Middle frontal gyrus (tissue), 1 donor: ENCODE data around the gene GPR65.
A peak's percentile ranks its signal among the peaks of the same experiment; 100 is the strongest.

Experiments used
- DNase-seq: peaks from one replicate; pipeline ENCODE4 v3.0.0-alpha.2; 2015; ENCODE audit warnings: low spot score; ENCODE audit errors: extremely low spot score

GPR65 gene, protein sequence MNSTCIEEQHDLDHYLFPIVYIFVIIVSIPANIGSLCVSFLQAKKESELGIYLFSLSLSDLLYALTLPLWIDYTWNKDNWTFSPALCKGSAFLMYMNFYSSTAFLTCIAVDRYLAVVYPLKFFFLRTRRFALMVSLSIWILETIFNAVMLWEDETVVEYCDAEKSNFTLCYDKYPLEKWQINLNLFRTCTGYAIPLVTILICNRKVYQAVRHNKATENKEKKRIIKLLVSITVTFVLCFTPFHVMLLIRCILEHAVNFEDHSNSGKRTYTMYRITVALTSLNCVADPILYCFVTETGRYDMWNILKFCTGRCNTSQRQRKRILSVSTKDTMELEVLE

DNA sequence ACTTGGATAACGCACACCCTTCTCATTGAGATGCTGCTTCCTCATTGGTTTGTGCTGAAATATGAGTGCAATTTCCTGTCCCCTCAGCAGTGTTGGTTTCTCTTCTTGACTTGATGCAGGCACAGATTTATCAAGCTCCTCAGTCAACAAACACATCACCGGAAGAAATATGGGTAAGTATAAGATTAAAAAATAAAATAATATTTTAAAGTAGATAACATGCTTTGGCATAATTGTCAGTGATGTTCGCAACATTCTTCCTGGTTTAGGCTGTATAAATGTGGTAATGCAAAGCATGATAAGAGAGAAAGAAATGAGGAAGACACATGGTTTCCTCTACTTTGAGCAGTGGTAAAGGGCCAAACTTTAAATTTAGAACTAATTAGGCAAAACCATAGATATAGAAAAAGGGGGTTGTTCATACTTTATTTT lies at the start of gene GPR65:
GPR65 (plus strand) TSS at position 86 of the 432 bp plus-strand sequence. CDS start 5,713 bp downstream, outside the sequence.
- no peak for DNase-seq

GRCh38 chr14:87955501-87955900 lies 49.4 kb upstream of the GPR65 start:
- DNase-seq = no peak

- DNase-seq = no peak
Observed at GRCh38 chr14:87960013-87960787, 44.7 kb upstream of the GPR65 start.

- DNase-seq = no peak
Observed at GRCh38 chr14:87961246-87961645, 43.7 kb upstream of the GPR65 start.

DNA sequence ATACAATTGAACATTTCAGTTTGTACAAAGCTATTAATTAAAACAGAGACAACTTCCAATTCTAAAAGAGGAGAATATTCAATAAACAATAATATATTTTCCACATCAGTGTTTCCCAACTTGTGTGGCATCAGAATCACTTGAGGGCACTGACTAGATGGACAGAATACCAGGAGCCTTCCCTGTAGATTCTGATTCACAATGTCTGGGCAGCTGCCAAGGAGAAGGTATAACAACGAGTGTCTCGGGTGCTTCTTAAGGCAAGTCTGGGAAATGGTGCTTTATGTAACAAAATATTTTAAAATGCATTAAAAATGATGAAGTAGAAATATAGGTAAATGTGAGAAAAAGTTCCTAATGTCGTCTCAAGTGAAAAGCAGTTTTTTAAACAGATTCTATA lies 38.1 kb upstream of the GPR65 start:
- no peak for DNase-seq

- DNase-seq = no peak
Observed at GRCh38 chr14:87967496-87967895, 37.4 kb upstream of the GPR65 start.

- no peak for DNase-seq
Observed at GRCh38 chr14:87971010-87971409, 33.9 kb upstream of the GPR65 start.

- DNase-seq = no peak
Observed at GRCh38 chr14:87975636-87976035, 29.3 kb upstream of the GPR65 start.

DNA sequence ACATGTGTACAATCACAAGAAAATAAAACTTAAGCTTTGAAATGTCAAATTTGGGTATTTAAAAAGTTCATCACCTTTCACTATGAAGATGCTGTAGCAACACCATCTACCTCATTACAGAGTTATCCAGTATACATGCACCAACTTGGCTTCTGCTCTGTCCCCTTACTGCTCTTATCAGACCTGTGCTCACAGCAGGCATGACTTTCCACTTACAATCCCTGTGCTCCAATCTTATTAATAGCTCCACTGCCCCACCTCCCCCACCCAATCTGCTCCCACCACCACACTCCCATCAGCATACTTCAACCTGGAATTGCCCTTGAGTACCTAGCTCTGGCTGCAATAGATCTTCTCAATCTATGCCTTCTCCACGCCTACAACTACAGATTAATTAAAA lies 25.2 kb upstream of the GPR65 start:
- DNase-seq = no peak

DNA sequence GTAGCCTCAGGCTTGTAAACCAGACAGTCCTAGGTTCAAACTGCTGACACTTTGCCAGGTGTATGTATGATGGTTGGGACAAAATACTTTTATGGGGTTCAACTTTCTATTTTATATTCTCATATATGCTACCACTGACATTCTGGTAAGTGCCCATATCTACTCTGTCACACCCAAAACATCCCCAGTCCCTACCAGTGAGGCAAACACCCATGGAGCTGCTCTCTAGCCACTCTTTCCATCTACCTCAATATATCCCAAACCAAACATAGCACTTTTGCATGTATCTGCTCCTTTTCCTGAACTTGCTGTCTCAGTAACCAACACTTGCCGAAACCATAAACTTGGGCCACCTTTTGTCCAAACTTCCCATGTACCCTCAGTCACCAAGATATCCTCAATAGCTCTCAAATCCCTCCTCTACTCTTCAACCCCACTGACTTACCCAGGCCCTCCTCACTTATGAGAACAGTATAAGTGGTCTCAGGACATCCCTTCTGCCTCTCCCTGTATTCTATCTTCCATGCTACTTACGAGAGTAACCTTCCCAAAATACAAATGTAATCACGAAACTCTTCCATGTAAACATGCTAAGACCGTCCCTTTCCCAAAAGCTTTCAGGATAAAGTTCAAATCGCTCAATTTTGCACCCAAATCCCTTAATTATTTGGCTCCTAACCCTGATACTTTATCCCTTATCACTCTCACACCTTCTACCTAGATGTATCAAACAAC lies 15.5 kb upstream of the GPR65 start:
- no peak for DNase-seq

- no peak for DNase-seq
Observed at GRCh38 chr14:87989956-87990299, 15.0 kb upstream of the GPR65 start.

DNA sequence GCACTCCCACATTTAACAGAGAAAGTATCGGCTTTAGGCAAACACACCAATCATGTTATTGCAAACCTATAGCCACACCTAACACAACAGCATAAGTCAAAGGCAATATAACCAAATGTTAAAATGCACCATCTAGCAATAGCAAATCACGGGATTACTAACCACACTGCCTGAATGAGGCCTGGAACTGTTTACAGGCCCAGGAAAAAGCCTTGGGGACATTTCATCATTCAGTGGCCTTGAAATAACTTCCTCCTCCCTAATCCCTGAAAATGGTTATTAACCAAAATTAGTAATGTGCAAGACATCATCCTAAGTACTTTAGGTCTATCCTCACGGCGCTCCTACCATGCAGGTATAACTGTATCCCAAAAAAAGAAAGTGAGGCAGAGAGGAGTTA lies 14.3 kb upstream of the GPR65 start:
- no peak for DNase-seq

GRCh38 chr14:87992346-87992717 lies 12.6 kb upstream of the GPR65 start:
- DNase-seq = no peak

DNA sequence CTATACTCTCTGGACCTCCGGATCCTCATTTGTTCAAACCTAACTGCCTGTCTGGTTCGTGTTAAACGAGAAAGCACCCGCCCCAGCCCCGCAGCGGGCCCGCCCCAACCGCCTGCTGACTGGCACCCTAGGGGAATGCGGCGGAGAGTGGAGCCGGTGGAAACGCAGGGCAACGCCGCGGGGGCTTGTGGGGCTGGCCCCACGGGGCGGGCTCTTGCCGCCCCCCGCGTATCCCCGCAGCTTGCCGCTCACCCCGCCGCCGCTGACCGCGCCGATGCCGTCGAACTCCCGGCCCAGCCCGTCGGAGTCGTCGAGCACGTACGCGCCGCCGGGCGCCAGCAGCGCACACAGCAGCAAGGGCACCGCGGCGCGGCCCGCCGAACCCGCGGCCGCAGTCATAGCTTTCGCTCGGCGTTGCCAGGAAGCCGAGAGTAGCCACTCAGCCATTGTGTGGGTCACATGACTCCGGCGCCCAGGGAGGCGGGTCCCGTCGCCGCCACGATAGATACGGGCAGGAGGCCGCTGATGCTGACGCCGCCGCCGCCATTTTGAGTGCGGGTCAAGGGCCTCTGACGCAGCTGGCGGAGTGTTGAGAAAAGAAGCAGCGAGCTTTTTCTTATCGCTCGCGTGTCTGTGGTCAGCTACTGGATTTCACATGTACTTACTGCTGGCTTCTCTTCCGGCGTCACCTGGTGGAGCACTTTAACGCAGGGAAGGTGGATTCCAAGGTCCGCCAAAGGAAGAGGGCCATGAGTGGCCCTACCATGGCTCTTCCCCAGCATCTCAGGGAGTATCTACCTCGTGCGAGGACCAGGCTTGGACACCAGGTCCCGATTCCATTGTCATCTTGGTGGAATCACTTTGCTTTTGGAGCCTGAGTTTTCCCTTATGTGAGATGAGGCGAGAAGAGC lies 12.0 kb upstream of the GPR65 start, which contains the start of gene GALC:
GALC (minus strand) TSS at position 465 of the 911 bp plus-strand sequence; CDS start at position 447, 18 bp downstream.
- DNase-seq = peak; percentile 89

DNA sequence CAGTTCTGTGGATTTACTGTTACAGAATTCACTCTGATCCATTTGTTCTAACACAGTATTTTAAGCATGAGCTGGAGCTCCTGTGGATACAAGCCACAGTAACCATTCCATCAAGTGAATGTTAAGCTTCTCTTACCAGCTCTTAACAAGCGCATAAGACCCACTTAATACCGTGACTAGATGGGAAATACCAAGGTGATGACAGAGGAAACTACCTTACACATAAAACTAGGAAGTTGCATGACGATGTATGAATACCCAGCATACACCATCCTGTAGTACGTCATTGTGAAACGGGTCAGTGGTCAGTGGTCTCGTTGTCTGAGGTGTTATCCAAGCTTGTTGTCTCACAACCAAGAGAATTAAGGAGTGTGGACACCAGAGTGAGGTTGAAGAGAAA lies 10.0 kb upstream of the GPR65 start:
- DNase-seq = no peak

GRCh38 chr14:87995500-87996290 lies 9.2 kb upstream of the GPR65 start:
- no peak for DNase-seq

DNA sequence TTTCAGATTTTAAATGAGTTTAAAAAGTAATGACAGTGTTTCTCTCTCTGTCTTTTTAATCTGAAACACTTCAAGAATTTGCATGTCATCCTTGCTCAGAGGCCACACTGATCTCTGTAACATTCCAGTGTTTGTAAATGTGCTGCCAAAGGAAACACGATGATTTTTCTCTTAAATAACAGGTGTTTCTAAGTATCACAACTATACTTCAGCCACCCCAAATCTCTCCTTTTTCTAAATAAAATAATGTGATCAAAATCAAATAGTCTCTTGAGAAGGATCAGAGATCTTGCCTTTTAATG lies 8.7 kb upstream of the GPR65 start:
- no peak for DNase-seq

DNA sequence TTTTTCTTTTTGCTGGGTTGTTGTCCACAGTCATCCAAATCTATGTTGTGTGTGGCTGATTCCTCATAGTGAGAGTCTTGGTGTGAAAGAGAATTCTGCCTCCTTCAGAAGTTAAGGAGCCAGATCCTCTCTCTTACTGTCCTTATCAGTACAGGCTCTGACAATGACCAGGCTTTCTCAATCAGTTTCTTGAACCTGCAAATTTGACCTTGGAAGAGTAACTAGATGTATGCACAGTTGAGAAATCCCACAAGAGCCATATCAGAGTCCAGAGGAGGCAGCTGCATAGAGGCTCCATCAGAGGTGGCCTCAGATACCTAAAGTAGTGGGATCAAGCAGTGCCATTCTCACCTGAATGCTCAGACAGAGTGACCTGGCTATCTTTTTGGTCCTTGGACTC lies 6.5 kb upstream of the GPR65 start:
- DNase-seq = no peak

DNA sequence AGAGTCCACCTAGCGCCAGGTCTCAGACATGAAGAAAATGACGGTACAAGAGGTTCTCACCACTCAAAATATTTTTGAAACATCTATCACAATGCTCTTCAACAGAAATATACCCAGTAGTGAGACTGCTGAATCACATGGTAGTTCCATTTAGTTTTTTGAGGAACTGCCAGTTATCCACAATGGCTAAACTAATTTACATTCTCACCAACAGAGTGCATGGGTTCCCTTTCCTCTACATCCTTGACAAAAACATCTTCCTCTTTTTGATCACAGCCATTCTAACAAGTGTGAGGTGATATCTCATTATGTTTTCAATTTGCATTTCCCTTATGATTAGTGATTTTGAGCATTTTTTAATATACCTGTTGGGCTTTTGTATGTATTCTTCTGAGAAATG lies 5.7 kb upstream of the GPR65 start:
- DNase-seq = no peak

DNA sequence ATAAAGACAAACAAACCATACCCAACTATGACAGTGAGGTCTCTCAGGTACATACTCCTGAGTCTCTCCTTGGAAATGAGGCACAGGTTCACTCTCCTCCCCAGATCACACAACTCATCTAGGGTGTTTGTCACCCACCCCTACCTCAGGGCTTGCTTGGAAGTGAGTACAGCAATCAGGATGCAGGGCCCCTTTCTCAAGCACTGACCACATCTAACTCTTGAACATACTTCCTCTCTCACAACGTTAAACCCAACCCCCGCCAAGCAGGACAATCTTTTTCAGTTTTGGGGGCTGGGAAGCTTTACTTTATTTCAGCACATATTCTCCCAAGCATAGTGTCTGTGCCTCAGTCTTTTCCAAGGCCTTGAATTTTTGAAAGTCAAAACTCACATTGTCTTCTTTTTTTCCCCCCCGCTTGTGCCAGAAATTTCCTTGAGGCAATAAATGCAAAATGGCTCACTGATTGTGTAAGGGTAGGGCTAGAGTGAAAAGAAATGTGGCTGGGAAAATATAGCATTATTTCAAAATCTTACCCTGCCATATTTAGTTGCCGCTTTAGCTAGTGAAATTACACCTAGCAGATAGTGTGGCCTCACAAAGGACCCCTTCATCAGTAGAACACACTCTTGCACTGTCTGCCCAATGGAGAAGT lies 2.4 kb upstream of the GPR65 start:
- no peak for DNase-seq
